Measurements from ENCODE around the gene CLRN1.

DNA sequence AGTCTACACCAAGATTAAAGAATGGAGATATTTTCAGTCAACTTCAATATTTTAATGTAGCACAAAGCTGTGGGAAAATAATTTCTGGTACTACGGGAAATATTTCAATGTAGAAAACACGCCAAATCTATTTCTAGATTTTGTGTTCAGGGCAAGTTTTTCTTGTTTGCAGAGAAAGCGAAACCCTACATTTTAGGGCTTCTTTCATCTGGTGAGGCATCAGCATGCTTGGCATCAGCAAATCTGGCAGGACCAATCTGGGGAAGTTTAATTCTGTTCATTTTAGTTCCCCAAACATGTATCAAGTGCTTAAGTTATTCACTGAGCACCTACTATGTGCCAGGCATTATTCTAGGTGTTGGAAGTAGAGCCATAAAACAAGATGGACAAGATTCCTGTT is 30.3 kb downstream of the CLRN1 start:
- TF ChIP-seq CTCF (conservative IDR thresholded peaks at IDR 0.05; ENCODE audit: low read length) (no peak), EZH2phosphoT487 (IDR thresholded peaks at IDR 0.05; ENCODE audit: borderline replicate concordance, low read depth, low read length) (no peak)
